ENCODE results near the gene PRODH.
"Not testable (repeated sequence)": the region's sequence is repeated elsewhere in the genome, so short reads cannot be mapped to it uniquely, and the experiment has no call there.

PRODH gene

GRCh38 chr22:18890510-18891192, 45.4 kb downstream of the PRODH start:
- H3K9me3 ChIP-seq (ENCODE audit: control insufficient read depth, low read length); H4K8ac ChIP-seq (ENCODE audit: low read length); H3K27me3 ChIP-seq (ENCODE audit: control insufficient read depth in 1 of 2, insufficient read depth in 1 of 2, low read length in 2 of 2); H2BK15ac ChIP-seq (ENCODE audit: low read depth, poor library complexity, severe bottlenecking); H2BK120ac ChIP-seq (ENCODE audit: low read depth, low read length); H3K79me1 ChIP-seq (replicated peaks; ENCODE audit: low read length, poor library complexity, severe bottlenecking); H3K4ac ChIP-seq (ENCODE audit: low read depth in 1 of 2, low read length in 2 of 2); H3K9ac ChIP-seq (ENCODE audit: low read length); H2BK12ac ChIP-seq (ENCODE audit: low read length in 2 of 2); H2AFZ ChIP-seq (ENCODE audit: low read depth, low read length); H3K36me3 ChIP-seq (ENCODE audit: control insufficient read depth in 1 of 2, insufficient read depth in 2 of 2, low read depth in 1 of 2, low read length in 2 of 2); H3K23ac ChIP-seq (ENCODE audit: low read length in 2 of 2); H3K4me1 ChIP-seq (ENCODE audit: control insufficient read depth, insufficient read depth, low read depth, low read length); H4K91ac ChIP-seq (ENCODE audit: low read length); H3K4me2 ChIP-seq (ENCODE audit: low read length, poor library complexity, severe bottlenecking); H3K27ac ChIP-seq (ENCODE audit: low read length, poor library complexity, severe bottlenecking); DNase-seq; H3K18ac ChIP-seq (ENCODE audit: low read depth in 1 of 2, low read length in 2 of 2); H3K4me3 ChIP-seq (ENCODE audit: insufficient read depth in 1 of 2, low read depth in 1 of 2, low read length in 2 of 2); H3K14ac ChIP-seq (ENCODE audit: low read length in 2 of 2); H2BK5ac ChIP-seq (ENCODE audit: low read depth, low read length, poor library complexity, severe bottlenecking); H2AK5ac ChIP-seq (ENCODE audit: low read length, severe bottlenecking): not testable (repeated sequence)
- no CpG with 5 or more reads among the region's 5 CpGs for WGBS

GRCh38 chr22:18888115-18888514, 48.0 kb downstream of the PRODH start:
- H2AK5ac ChIP-seq (ENCODE audit: low read length, severe bottlenecking): no peak overlapping the region
- H2BK5ac ChIP-seq (ENCODE audit: low read depth, low read length, poor library complexity, severe bottlenecking): no peak overlapping the region
- no peak overlapping the region for H3K23ac ChIP-seq (ENCODE audit: low read length in 2 of 2)
- no peak overlapping the region for H2BK120ac ChIP-seq (ENCODE audit: low read depth, low read length)
- no peak for DNase-seq
- H3K79me1 ChIP-seq (replicated peaks; ENCODE audit: low read length, poor library complexity, severe bottlenecking): no peaks in the 10 kb centered on the region
- no peak overlapping the region for H3K4me3 ChIP-seq (ENCODE audit: insufficient read depth in 1 of 2, low read depth in 1 of 2, low read length in 2 of 2)
- H3K27ac ChIP-seq (ENCODE audit: low read length, poor library complexity, severe bottlenecking): no peak overlapping the region
- H3K4me1 ChIP-seq (ENCODE audit: control insufficient read depth, insufficient read depth, low read depth, low read length): no peaks in the 10 kb centered on the region
- no peak overlapping the region for H3K14ac ChIP-seq (ENCODE audit: low read length in 2 of 2)
- H3K27me3 ChIP-seq (ENCODE audit: control insufficient read depth in 1 of 2, insufficient read depth in 1 of 2, low read length in 2 of 2): no peaks in the 10 kb centered on the region
- no CpG with 5 or more reads among the region's 8 CpGs for WGBS
- no peaks in the 10 kb centered on the region for H3K9me3 ChIP-seq (ENCODE audit: control insufficient read depth, low read length)
- no peak overlapping the region for H3K4ac ChIP-seq (ENCODE audit: low read depth in 1 of 2, low read length in 2 of 2)
- H3K9ac ChIP-seq (ENCODE audit: low read length): no peak overlapping the region
- H3K4me2 ChIP-seq (ENCODE audit: low read length, poor library complexity, severe bottlenecking): no peak overlapping the region
- no peak overlapping the region for H2AFZ ChIP-seq (ENCODE audit: low read depth, low read length)
- no peak overlapping the region for H2BK15ac ChIP-seq (ENCODE audit: low read depth, poor library complexity, severe bottlenecking)
- H4K8ac ChIP-seq (ENCODE audit: low read length): no peak overlapping the region
- no peak overlapping the region for H3K18ac ChIP-seq (ENCODE audit: low read depth in 1 of 2, low read length in 2 of 2)
- no peaks in the 10 kb centered on the region for H3K36me3 ChIP-seq (ENCODE audit: control insufficient read depth in 1 of 2, insufficient read depth in 2 of 2, low read depth in 1 of 2, low read length in 2 of 2)
- no peak overlapping the region for H2BK12ac ChIP-seq (ENCODE audit: low read length in 2 of 2)
- no peak overlapping the region for H4K91ac ChIP-seq (ENCODE audit: low read length)

DNA sequence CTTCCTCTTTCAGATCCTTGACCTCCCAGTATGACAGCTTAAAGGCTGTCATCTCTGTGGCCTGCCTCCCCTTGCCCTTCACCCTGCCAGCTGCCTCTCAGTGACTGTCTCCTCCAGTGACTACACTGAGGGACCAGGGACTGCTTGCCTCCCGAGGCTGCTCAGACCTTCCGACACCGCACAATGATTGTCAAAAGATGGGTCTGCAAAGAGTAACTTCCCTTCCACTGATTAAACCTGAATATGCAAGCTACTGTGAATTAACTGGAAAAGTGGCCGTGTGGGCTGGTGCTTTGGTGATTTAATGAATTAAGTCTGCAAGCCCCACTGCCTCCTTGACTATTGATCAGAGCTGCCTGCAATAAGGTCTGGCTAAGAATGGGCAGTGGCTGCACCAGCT, 51.6 kb downstream of the PRODH start:
- not testable (repeated sequence) for H3K18ac ChIP-seq (ENCODE audit: low read depth in 1 of 2, low read length in 2 of 2); H3K9me3 ChIP-seq (ENCODE audit: control insufficient read depth, low read length); H3K27me3 ChIP-seq (ENCODE audit: control insufficient read depth in 1 of 2, insufficient read depth in 1 of 2, low read length in 2 of 2); H2BK5ac ChIP-seq (ENCODE audit: low read depth, low read length, poor library complexity, severe bottlenecking); H3K36me3 ChIP-seq (ENCODE audit: control insufficient read depth in 1 of 2, insufficient read depth in 2 of 2, low read depth in 1 of 2, low read length in 2 of 2); H3K14ac ChIP-seq (ENCODE audit: low read length in 2 of 2); H2AK5ac ChIP-seq (ENCODE audit: low read length, severe bottlenecking); H2BK12ac ChIP-seq (ENCODE audit: low read length in 2 of 2); DNase-seq; H3K4me1 ChIP-seq (ENCODE audit: control insufficient read depth, insufficient read depth, low read depth, low read length); H3K27ac ChIP-seq (ENCODE audit: low read length, poor library complexity, severe bottlenecking); H4K91ac ChIP-seq (ENCODE audit: low read length); H3K4me2 ChIP-seq (ENCODE audit: low read length, poor library complexity, severe bottlenecking); H2BK15ac ChIP-seq (ENCODE audit: low read depth, poor library complexity, severe bottlenecking); H3K4ac ChIP-seq (ENCODE audit: low read depth in 1 of 2, low read length in 2 of 2); H2AFZ ChIP-seq (ENCODE audit: low read depth, low read length); H4K8ac ChIP-seq (ENCODE audit: low read length); H3K79me1 ChIP-seq (replicated peaks; ENCODE audit: low read length, poor library complexity, severe bottlenecking); H2BK120ac ChIP-seq (ENCODE audit: low read depth, low read length); H3K4me3 ChIP-seq (ENCODE audit: insufficient read depth in 1 of 2, low read depth in 1 of 2, low read length in 2 of 2); H3K9ac ChIP-seq (ENCODE audit: low read length); H3K23ac ChIP-seq (ENCODE audit: low read length in 2 of 2)
- no CpG with 5 or more reads among the region's 4 CpGs for whole genome bisulfite sequencing

GRCh38 chr22:18881260-18881659, 54.8 kb downstream of the PRODH start:
- not testable (repeated sequence) for H2AK5ac ChIP-seq (ENCODE audit: low read length, severe bottlenecking); H2BK12ac ChIP-seq (ENCODE audit: low read length in 2 of 2); H2AFZ ChIP-seq (ENCODE audit: low read depth, low read length); H4K8ac ChIP-seq (ENCODE audit: low read length); H2BK120ac ChIP-seq (ENCODE audit: low read depth, low read length); H3K27ac ChIP-seq (ENCODE audit: low read length, poor library complexity, severe bottlenecking); H3K9me3 ChIP-seq (ENCODE audit: control insufficient read depth, low read length); H3K27me3 ChIP-seq (ENCODE audit: control insufficient read depth in 1 of 2, insufficient read depth in 1 of 2, low read length in 2 of 2); H3K4me3 ChIP-seq (ENCODE audit: insufficient read depth in 1 of 2, low read depth in 1 of 2, low read length in 2 of 2); H3K14ac ChIP-seq (ENCODE audit: low read length in 2 of 2); H3K23ac ChIP-seq (ENCODE audit: low read length in 2 of 2); H3K4ac ChIP-seq (ENCODE audit: low read depth in 1 of 2, low read length in 2 of 2); H4K91ac ChIP-seq (ENCODE audit: low read length); H3K18ac ChIP-seq (ENCODE audit: low read depth in 1 of 2, low read length in 2 of 2); H3K36me3 ChIP-seq (ENCODE audit: control insufficient read depth in 1 of 2, insufficient read depth in 2 of 2, low read depth in 1 of 2, low read length in 2 of 2); H2BK5ac ChIP-seq (ENCODE audit: low read depth, low read length, poor library complexity, severe bottlenecking); H3K4me1 ChIP-seq (ENCODE audit: control insufficient read depth, insufficient read depth, low read depth, low read length); DNase-seq; H3K79me1 ChIP-seq (replicated peaks; ENCODE audit: low read length, poor library complexity, severe bottlenecking); H3K9ac ChIP-seq (ENCODE audit: low read length); H3K4me2 ChIP-seq (ENCODE audit: low read length, poor library complexity, severe bottlenecking); H2BK15ac ChIP-seq (ENCODE audit: low read depth, poor library complexity, severe bottlenecking)
- WGBS: no CpG with 5 or more reads among the region's 3 CpGs

Data from mesenchymal stem cell (in vitro differentiated cells and primary cell).